Retinal pigment epithelial cell (primary cell): ENCODE measurements around the gene C1QTNF12.
"Not testable (repeated sequence)": the region's sequence is repeated elsewhere in the genome, so short reads cannot be mapped to it uniquely, and the experiment has no call there.

Source experiments
- DNase-seq: peaks from one replicate; pipeline ENCODE4 v3.0.0-alpha.2; 2010; ENCODE audit warnings: low read depth
- H3K4me3 ChIP-seq: 2 replicates; pipeline ENCODE4 v1.5.1; 2011; ENCODE audit warnings: mild to moderate bottlenecking, low read length, control low read depth, moderate library complexity
- TF ChIP-seq, protein P1 (sequence below): conservative IDR thresholded peaks from 2 replicates; pipeline ENCODE4 v1.5.1; 2011; ENCODE audit warnings: low read depth, low read length, control low read depth, inconsistent platforms

The C1QTNF12 gene

DNA sequence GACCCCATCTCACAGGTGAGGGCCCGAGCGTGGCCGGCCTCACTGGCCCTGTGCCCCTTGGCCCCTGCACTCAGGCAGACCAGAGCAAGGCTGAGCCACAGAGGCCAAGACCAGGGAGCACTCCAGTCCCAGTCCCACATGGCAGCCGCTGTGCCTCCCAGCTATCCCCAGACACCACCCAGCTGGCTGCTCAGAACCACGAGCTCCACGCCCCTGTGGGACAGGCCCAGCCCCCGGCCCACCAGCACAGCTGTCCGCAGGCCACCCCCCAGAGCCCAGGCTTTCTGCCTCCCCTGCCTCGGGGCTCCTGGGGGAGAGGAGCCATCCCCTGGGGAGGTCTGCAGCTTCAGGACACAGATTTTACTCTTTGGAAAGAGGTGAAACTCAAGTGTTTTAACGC, 9.1 kb upstream of the C1QTNF12 start:
- H3K4me3 ChIP-seq = no peak overlapping the region
- TF ChIP-seq, protein P1, sequence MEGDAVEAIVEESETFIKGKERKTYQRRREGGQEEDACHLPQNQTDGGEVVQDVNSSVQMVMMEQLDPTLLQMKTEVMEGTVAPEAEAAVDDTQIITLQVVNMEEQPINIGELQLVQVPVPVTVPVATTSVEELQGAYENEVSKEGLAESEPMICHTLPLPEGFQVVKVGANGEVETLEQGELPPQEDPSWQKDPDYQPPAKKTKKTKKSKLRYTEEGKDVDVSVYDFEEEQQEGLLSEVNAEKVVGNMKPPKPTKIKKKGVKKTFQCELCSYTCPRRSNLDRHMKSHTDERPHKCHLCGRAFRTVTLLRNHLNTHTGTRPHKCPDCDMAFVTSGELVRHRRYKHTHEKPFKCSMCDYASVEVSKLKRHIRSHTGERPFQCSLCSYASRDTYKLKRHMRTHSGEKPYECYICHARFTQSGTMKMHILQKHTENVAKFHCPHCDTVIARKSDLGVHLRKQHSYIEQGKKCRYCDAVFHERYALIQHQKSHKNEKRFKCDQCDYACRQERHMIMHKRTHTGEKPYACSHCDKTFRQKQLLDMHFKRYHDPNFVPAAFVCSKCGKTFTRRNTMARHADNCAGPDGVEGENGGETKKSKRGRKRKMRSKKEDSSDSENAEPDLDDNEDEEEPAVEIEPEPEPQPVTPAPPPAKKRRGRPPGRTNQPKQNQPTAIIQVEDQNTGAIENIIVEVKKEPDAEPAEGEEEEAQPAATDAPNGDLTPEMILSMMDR = no peak
- DNase-seq = no peak

DNA sequence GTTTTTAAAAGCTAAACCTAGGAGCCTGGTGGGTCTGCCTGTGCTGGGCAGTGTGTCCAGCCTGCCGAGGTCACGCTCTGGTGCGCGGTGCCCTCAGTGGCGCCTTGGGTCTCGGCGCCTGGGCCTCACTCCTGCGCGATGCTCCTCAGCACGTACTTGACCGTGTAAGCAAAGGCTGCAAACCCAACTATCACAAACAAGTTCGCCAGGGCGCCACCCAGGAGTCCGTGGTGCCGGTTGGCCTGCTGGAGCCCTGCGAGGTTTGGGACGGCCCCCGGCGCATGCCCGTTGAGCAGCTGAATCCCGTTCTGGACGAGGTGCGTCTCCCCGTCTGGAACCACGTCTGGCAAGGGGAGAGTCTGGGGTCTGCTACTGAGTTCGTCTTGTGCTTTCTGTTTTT, 8.6 kb upstream of the C1QTNF12 start:
- H3K4me3 ChIP-seq = no peak overlapping the region
- DNase-seq = no peak
- TF ChIP-seq, protein P1 = no peak

DNA sequence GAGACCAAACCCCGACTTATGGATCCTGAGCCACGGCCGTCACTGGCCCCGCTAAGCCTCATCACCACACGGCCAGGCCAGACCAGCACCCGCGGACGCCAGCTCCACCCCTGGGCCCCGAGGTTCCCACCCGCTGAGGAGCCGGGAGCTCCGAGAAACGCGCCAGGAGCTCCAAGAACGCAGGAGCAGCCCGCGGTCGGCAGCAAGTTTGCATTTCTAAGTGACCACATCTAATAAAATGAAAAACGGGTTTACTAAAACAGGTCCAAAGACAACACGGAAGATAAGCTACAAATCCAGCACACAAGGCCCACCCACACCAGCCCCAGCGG, 8.1 kb upstream of the C1QTNF12 start:
- DNase-seq = no peak
- H3K4me3 ChIP-seq = no peak overlapping the region
- TF ChIP-seq, protein P1 = no peak

DNA sequence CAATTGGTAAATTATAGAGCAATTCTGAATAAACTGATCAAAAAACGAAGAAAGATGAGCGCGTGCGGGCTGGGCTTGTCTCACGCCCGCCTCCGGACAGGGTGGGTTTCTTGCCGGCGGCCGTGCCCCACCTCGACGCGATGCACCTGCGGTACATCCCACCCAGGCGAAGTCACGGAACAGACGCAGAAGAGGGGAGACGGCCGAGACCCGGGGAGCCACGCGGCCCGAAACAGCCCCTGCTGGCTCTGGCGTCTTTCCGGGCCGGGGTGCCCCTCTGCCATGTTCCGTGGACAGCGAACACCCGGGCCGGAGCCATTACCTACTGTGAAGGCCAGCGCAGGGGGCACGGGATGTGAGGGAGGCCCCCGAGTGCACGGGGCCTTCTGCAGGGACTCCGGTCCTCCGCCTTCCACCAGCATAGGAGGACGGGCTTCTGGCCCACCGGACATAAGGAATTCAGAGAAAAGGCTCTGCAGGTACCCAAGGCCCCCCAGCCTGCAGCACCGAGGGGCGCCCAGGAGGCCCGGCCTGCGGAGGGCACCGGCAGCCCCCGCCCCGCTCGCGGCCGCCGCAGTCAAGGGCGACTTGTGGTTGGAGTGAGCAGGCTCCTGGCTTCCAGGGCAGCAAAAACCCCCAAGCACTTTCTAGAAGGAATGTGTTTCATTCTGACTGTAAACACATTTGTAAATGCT, 7.6 kb upstream of the C1QTNF12 start:
- TF ChIP-seq, protein P1 = no peak
- H3K4me3 ChIP-seq = no peak overlapping the region
- DNase-seq = no peak

DNA sequence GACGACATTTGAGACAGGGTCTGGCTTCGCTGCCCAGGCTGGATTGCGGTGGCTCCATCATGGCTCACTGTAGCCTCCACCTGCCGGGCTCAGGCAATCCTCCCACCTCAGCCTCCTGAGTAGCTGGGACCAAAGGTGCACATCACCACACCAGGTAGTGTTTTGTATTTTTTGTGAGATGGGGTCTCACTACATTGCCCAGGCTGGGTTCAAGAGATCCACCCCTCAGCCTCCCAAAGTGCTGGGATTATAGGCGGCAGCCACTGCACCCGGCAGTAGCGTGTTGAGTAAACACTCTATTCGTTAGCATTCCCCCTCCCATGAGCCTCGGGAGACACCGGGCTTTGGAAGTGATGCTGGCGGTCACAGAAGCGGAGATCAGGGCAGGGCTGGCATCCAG, 6.8 kb upstream of the C1QTNF12 start:
- no peak overlapping the region for H3K4me3 ChIP-seq
- TF ChIP-seq, protein P1 = no peak
- no peak for DNase-seq

DNA sequence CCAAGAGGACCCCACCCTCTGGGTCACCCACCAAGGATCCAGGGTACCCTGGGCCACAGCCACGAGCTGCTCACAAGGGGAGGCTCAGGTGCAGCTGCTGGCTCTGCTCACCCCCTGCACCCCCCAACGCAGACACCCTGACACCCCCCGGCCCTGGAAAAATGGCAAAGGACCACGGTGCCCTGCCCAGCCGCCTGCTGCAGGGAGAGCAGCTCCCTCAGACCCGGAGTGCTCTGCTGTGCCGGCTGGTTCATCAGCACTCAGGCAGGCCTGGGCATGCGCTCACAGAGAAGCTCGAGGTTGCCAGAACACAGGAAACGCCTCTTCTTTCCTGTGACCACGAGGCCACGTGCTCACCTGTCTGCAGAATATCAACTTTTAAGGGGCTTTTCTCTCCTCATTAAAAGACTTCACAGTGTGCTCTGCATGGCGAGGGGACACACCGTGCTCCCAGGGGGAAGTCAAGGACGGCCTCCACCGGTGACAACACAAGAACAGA, 4.3 kb upstream of the C1QTNF12 start:
- no peak overlapping the region for H3K4me3 ChIP-seq
- TF ChIP-seq, protein P1 = no peak
- no peak for DNase-seq

DNA sequence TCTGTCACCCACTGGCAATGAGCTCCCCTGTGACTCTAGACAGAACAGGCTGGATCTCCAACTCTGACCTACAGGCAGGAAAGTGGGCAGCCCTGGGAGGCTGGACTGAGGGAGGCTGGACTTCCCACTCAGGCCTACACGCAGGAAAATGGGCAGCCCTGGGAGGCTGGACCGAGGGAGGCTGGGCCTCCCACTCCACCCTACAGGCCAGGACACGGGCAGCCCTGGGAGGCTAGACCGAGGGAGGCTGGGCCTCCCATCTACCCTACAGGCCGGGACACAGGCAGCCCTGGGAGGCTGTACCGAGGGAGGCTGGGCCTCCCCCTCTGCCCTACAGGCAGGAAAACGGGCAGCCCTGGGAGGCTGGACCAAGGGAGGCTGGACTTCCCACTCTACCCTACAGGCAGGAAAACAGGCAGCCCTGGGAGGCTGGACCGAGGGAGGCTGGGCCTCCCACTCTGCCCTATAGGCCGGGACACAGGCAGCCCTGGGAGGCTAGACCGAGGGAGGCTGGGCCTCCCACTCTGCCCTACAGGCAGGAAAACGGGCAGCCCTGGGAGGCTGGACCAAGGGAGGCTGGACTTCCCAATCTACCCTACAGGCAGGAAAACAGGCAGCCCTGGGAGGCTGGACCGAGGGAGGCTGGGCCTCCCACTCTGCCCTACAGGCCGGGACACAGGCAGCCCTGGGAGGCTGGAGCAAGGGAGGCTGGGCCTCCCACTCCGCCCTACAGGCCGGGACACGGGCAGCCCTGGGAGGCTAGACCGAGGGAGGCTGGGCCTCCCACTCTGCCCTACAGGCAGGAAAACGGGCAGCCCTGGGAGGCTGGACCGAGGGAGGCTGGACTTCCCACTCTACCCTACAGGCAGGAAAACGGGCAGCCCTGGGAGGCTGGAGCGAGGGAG, 1.7 kb upstream of the C1QTNF12 start:
- not testable (repeated sequence) for H3K4me3 ChIP-seq, DNase-seq
